ENCODE data around the gene MPP3.
"Not testable (repeated sequence)": the region's sequence is repeated elsewhere in the genome, so short reads cannot be mapped to it uniquely, and the experiment has no call there.

The MPP3 gene

DNA sequence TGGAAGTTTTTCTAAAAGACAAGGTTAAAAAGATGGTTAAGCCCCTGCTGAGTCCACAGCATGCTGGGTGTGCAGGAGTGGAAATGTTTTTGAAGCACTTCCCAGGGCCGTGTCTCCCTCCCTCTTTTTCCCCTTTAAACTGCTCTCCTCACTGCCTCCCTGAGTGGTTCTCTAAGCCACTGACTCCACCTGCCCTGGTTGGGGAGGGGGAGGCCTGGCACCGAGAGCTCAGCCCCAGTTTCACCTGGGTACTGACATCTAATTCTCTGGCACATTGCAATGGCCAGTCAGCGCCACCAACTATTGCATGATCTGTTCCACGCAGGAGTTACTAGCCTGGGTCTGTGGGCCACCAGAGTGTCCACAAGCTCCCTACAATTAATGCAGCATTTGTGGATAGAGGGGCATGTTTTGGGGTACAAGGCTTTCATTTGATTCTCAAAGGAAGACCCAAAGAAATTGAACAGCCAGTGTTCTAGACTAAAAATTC, 22.7 kb downstream of the MPP3 start:
- in situ Hi-C loops (cut with MboI; ENCODE audit: low sequenced_read_pairs): no loop called here

DNA sequence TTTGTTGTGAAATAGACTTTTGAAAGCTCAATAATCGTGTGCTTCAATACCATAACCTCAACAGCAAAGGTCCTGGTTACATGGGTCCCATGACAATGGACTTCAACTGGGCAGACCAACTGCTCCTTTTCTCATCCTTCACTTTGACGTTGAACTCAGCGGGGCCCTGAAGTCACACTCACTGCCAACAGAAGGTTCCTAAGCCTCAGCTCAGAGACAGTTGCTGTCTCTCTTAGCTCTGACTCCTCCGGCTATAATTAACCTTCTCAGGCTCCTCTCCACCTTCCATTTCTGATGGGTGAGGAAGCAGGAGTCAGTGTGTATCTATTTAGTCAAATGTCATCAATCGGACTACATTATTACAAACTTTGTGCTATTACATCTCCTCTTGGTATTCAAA, 23.8 kb downstream of the MPP3 start:
- in situ Hi-C loops (cut with MboI; ENCODE audit: low sequenced_read_pairs): no loop called here

DNA sequence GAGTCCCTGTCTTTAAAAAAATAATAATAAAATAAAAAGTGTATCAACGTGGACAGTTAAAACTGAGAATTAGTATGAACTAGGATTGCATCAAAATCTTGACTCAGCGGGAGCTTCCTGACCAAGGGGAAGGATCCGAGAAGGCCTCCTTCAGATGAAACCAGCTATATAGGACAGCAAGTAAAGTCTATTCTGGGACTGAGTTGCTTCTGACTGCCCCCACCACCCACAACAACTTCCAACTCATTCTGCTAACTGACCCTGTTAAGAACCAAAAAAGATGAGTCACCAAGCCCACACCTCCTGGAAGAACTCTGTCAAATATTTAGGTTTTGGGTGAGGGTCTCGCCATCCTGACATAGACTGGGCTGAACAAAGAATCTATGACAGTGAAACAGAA, 24.9 kb downstream of the MPP3 start:
- in situ Hi-C loops (cut with MboI; ENCODE audit: low sequenced_read_pairs): no loop called here

DNA sequence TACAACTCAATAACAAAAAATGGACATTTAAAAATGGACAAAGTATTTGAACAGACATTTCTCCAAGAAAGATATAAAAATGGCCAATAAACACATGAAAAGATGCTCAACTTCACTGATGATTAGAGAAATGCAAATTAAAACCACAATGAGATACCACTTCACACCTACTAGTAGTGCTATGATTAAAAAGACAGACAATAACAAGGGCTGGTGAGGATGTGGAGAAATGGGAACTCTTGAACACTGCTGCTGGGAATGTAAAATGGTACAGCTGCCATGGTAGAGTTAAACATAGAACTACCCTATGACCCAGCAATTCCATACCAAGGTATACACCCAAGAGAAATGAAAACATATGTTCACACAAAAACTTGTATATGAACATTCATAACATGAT, 27.8 kb downstream of the MPP3 start:
- in situ Hi-C loops (cut with MboI; ENCODE audit: low sequenced_read_pairs): no loop called here

DNA sequence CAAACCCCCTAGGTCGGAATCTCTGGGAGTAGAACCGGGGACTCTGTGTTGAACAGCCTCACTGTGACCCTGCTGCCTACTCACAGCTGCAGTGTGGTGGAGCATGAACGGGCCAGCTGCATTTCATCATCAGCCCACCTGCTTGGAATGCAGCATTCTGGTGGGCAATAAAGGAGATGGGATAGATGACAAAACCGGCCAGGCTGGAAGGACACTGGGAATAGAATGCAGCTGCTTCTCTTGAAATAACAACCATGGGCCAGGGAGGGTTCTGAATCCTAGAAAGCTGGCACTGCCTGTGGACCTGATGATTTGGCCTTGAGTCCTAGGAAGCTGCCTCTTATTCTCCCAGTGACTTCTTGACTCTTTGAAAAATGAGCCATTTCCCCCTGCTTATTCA, 29.2 kb downstream of the MPP3 start:
- in situ Hi-C loops (cut with MboI; ENCODE audit: low sequenced_read_pairs): no loop called here

DNA sequence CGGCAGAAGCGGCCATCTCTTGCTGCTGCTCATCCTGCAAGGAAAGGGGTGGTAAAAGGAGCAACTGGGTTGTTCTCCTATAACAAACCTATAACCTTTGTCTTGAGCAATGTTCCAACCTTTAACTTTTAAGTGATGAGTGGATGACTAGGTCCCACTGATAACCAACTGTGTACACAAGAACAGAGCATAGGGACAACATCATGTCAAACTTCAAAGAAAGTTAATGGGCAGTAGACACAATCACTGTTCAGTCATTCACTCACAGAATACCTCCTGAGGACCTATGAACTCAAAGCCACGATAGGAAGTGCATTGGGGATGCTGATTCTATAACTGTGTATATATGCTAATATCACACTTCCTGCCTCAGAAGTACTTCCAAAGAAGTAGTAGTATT, 31.1 kb downstream of the MPP3 start:
- in situ Hi-C loops (cut with MboI; ENCODE audit: low sequenced_read_pairs): no loop called here

DNA sequence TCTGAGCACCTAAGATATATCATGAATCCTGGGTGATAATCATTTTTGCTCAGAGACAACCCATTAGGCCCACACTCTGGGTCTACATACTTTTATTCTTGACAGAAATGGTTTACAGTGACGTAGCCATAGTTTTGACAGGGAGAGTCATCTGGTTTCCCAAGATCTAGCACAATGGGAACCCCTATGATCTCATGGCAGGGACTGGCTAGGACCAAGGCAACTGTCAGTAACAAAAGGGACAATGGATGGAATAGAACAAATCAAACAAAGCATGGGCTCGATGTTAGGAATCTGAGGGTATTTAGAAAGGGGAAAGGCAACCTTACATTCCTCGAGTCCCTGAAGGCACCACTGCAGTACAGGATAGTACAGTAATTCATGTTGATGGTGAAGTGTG, 32.2 kb downstream of the MPP3 start:
- in situ Hi-C loops (cut with MboI; ENCODE audit: low sequenced_read_pairs): no loop called here

DNA sequence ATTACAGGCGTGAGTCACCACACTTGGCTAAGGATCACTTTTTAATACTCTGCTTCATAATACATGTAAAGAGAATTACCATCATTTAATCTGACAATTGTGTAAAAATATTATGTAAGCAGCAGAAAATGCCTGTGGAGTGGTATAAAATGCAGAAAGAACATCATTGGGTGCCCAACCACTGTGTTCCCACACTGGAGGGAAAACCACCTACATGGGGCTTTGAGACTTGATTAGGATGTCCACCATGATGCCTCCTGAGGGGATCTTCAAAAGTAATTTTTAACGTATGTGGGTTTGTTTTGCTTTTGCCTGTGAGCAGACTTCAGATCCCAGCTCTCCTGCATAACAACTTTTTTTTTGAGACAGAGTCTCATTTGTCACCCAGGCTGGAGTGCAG, 33.9 kb downstream of the MPP3 start:
- in situ Hi-C loops (cut with MboI; ENCODE audit: low sequenced_read_pairs): no loop called here

DNA sequence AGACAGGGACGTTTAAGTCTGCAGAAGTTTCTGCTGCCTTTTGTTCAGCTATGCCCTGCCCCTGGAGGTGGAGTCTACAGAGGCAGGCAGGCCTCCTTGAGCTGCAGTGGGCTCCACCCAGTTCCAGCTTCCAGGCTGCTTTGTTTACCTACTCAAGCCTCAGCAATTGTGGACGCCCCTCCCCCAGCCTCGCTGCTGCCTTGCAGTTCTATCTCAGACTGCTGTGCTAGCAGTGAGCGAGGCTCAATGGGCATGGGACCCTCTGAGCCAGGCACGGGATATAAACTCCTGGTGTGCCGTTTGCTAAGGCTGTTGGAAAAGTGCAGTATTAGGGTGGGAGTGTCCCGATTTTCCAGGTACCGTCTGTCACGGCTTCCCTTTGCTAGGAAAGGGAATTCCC, 34.9 kb downstream of the MPP3 start:
- in situ Hi-C loops (cut with MboI; ENCODE audit: low sequenced_read_pairs): not testable (repeated sequence)

DNA sequence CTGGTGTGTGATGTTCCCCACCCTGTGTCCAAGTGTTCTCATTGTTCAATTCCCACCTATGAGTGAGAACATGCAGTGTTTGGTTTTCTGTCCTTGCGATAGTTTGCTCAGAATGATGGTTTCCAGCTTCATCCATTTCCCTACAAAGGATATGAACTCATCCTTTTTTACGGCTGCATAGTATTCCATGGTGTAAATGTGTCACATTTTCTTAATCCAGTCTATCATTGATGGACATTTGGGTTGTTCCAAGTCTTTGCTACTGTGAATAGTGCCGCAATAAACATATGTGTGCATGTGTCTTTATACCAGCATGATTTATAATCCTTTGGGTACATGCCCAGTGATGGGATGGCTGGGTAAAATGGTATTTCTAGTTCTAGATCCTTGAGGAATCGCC, 40.3 kb downstream of the MPP3 start:
- in situ Hi-C loops (cut with MboI; ENCODE audit: low sequenced_read_pairs): not testable (repeated sequence)

DNA sequence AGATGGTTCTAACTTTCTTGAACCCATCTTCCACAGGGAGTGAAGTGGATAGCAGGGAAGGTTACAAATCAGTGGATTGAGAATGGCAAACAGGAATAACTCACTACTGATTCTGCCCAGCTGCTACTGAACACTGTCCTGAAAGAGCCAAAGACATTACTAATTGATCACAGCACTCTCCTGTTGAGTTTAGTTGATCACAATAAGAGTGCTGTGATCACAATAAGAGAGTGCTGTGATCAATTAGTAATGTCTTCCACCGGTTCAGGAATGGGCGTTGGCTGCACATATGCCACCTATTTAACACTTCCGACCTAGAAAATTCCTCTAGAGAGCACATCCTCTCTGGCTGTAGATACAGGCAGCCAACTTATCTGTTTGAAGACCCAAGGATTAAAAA, 41.4 kb downstream of the MPP3 start:
- in situ Hi-C loops (cut with MboI; ENCODE audit: low sequenced_read_pairs): no loop called here

DNA sequence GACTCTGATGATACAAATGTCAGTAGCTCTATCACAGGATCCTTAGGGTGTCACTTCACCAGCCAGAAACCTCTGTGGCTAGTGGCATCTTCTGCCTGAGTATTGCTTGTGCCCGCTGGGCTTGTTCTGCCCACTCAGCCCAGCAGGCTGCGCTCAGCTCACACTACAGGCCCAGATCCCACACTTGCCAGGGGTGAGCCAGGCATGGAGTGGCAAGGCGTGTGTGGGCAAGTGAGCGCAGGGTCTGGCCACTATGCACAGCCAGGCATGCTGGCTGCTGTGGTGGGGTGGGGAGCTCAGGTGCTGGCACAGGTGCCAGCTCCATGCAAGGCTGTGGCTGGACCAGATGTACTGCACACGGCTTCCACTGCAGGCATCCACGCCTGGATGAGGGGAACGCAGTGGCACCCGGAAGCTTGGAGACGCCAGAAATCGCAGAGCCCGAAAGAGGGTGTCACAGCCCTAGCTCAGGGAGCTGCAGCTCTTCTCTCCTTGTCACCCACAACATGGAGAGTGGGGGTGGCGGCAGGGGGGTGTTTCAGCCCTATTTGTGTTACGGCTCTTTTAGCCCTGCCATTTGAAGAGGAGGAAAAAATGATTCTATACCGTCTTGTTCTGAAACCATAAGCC, 42.5 kb downstream of the MPP3 start:
- in situ Hi-C loops (cut with MboI; ENCODE audit: low sequenced_read_pairs): no loop called here

DNA sequence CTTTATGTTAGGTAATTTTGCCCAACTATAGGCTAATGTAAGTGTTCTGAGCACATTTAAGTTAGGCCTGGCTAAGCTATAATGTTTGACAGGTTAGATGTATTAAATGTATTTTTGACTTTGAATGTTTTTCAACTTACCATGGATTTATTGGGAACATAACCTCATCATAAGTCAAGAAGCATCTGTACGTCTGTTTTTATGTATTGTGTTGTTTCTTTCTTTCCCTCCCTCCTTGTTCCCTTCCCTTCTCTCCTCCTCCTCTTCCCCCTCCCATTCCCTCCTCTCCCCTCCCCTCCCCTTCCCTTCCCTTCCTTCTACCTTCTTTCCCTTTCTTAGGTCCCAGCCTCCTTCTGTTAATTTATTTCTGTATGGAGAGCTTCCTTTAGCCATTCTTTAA, 43.5 kb downstream of the MPP3 start:
- in situ Hi-C loops (cut with MboI; ENCODE audit: low sequenced_read_pairs): no loop called here

DNA sequence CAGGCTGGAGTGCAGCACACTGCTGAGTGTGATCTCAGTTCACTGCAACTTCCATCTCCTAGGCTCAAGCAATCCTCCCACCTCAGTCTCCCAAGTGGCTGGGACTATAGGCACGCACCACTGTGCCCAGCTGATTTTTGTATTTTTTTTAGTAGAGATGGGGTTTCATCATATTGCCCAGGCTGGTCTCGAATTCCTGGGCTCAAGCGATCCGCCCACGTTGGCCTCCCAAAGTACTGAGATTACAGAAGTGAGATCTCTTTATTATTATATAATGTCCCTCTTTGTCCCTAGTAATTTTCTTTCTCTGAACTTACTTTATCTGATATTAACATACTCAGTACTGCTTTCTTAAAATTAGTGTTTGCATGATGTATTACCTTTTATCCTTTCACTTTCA, 44.4 kb downstream of the MPP3 start:
- in situ Hi-C loops (cut with MboI; ENCODE audit: low sequenced_read_pairs): no loop called here

DNA sequence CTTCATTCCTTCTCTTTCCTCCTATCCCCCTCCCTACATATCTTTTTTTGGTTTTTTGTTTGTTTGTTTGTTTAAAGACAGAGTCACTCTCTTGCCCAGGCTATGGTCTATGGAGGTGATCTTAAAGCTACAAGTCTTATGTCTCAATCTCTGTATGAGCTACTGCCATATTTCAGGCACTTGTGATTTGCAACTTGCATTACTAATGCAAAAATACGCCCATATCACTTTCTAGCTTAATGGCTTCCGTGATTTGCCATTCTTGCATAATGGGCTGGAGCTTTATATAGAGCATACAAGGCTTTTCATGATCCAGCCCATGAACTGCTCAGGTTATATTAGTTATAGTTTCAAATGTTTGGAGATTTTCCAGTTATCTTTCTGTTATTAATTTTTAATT, 45.2 kb downstream of the MPP3 start:
- in situ Hi-C loops (cut with MboI; ENCODE audit: low sequenced_read_pairs): no loop called here

DNA sequence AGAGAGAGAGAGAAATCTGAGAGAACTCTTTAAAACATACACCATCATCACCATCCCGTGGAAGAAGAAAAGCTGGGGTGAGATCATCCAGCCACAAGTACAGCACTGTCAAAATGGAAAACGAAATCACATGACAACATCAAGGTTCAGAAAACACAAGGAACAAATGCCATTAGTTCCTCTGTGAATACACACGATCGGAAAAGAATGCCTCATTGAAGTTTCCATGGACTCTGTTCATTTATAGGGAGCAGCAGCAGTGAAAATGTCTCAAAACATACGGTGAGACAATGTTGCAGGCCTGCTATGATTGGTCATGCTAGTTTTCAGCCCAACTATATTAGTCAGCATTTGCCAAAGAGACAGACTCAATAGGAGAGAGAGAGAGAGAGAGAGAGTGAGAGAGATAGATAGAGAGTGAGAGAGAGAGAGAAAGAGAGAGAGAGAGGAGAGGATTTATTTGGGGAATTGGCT, 48.3 kb downstream of the MPP3 start:
- in situ Hi-C loops (cut with MboI; ENCODE audit: low sequenced_read_pairs): no loop called here

DNA sequence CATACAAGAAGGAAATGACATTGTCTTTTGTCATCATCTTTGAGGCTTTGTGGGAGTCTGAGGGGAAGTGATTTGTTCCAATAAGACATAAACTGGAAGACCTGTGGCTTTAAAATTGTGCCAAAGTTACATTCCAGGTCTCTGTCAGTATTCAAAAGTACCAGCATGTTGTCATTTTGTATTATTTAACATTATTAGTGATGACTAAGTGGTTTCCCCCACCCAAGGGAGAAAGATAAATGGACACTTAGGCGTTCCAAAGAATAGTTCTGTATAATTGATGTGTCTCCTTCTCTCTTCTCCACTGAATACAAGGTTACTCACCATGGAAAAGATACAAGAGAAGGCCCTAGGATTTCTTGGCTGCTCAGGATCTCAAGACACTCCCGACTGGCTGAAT, 48.9 kb downstream of the MPP3 start:
- in situ Hi-C loops (cut with MboI; ENCODE audit: low sequenced_read_pairs): no loop called here

DNA sequence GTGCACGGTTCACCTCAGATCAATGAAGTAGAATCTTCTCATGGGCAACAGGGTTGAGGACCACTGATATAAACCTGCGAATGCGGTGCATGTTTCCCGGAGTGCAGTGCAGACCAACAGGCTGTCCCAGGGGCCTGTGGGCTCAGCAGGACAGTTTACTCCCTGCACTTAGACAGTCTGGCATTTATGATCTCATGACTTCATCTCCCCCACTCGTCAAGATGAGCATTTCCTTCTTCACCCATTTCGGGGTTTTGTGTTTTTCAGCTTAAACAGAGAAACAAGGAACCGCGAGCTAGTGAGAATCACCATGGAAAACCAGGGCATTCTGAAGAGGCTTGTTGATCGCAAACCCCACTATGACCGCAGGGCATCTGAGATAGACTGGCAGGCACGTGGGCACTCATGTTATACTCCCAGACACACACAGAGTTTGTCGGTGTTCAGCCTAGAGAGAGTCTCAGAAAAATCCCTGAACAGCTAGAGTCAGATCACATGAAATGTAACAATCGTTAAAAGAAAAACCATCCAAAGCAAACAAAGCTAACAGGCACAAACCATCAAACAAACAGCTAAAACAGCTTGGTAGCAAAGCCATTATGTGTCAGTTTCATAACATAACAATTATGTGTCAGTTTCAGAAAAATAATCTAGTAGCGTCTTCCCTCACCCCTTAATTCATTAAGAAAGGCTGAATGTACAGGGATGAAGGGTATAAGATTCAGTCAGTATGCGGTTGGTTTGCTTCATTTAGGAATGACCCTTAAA, 49.8 kb downstream of the MPP3 start:
- in situ Hi-C loops (cut with MboI; ENCODE audit: low sequenced_read_pairs): no loop called here

DNA sequence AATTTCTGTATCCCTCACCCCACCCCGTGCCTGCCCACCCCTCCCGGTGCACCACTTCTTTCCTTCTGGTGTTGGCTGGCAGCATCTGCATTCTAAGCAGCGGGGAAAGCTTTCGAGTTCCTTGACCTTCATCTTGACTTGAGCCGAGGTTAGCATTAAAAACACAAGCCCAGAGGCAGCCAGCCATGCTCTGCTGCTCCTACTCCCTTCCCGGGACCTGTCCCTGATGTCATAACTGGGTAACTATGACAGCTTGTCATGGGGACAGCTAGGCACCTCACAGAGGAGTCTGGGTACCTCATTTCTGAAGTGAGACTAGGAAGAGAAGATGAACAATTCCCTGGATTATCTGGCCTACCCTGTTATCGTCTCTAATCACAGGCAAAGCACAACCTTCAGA, 52.8 kb downstream of the MPP3 start, which contains the start of gene CFAP97D1:
CFAP97D1 (plus strand) TSS at position 301 of the 400 bp plus-strand sequence; CDS start at position 329, 28 bp downstream.
- in situ Hi-C loops (cut with MboI; ENCODE audit: low sequenced_read_pairs): no loop called here

DNA sequence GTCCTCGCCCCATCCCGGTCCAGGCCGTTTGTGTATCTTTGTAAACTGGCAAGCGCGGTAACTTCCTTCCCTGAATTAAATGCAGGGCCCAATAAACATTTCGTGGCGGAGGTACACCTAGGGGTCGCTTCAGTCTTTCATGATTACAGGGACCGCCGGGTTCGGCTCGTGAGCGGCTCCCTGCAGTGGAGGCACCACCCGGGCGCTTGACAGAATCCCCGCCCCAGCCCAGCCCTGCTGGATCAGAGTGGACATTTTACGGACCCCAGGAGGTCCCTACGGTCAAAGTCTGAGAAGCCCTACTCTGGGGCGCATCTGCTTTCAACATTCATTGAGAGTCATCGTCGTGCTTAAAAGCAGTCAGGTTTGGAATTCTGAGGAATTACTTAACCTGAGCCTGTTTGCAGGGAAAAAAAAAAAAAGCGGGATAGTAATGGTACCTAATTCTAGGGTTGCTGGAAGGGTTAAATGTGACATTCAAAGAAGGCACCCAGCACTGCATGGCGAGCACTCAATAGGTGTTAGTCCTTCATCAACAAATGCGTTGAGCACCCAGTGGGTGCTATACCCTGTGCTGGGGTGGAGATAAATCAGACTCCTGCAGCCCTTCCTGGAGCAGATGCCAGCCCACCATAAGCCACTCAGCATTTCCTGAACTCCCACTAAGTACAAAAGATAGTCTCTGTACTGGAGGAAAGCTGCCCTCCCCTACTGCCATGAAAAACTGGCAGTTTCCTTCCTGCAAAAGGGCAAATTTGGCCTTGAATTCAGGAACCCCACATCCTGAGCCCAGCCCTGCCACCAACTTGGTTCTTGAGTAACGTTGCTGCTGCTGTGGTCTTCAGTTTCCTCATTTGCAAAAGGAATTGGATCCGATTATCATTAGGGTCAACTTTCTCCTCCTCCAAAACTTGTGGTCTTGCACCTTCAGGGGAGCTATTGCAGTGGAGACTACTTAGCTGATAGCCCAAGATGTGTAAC, 53.5 kb downstream of the MPP3 start:
- in situ Hi-C loops (cut with MboI; ENCODE audit: low sequenced_read_pairs): no loop called here

Data from HL-60/S4 treated with retinoic acid at 250 ng/mL for 4 days and 3 days (cell line).